ENCODE measurements around the gene NPR3. TPM values are rescaled to one million over a fixed set of nuclear protein-coding genes. Genes with fewer than 3 reads are reported as not detected.

Gene NPR3
- total RNA-seq, 4 donors from 2014 or later, result 2.4 to 18.8 (median 10.9) TPM

DNA sequence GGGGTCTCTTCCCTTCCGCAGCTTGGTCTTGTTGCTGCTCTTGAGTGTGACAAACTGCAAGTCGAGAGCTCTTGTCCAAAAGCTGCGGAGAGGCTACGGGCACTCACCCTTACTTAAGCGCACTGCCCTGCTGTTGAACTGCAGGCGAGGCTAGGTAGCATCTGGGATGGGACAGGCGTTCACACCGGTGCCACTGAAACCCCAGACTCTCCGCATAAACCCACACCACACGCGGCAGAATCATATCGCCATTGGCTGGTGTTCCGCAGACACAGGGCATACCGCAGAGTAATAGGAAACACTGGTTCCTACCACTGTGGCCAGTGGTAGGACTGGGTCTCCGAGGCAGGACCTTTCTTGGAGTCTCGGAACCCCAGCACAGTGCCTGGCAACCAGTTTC lies 2.2 kb upstream of the NPR3 start:
- WGBS, 2 donors, result 77 to 84% methylated on average over 16 of the region's 16 CpGs
- intact Hi-C loops (cut with DNase I; ENCODE audit: low total_unique reads), result no loop called here

DNA sequence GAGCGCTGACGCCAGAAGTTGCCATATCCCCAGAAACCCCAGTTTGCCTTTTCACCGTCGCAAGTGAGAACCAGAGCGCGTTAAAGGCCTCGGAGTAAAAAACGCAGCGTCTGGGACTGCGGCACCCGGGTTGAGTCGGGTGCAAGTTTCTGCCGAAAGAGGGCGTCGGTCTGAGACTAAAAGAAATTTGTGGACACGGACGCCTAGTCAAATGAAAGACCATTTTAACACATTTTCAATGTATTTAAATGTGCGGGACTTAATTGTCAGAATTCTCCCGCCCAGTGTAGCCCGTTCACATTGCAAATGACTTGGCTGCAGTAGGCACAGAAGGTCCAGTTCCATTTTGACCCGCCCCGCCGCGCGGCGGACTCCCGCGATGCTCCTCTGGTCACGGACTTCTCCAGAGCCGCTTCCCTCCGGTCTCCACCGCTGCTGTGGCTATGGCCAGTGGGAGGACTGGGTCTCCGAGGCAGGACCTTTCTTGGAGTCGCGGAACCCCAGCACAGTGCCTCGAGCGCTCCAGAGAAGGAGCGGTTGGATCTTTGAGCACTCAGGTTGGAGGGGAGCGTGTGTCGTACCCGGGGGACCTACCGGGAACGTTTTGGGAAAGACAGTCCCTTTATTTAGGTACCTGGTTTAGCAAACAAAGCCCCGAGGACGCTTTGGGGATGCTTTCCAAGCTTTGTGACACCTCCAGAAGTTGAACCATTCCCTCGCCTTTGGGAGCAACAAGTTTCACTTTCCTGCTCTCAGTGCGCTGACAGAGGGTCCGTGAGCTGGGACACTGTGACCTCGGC lies 1.2 kb upstream of the NPR3 start:
- intact Hi-C loops (cut with DNase I; ENCODE audit: low total_unique reads), result no loop called here
- H3K4me3 ChIP-seq (ENCODE audit: low read depth, poor library complexity, severe bottlenecking), result peak overlapping the region; percentile 53
- no peak for DNase-seq (ENCODE audit: low spot score in 2 of 2)
- TF ChIP-seq, protein P1, sequence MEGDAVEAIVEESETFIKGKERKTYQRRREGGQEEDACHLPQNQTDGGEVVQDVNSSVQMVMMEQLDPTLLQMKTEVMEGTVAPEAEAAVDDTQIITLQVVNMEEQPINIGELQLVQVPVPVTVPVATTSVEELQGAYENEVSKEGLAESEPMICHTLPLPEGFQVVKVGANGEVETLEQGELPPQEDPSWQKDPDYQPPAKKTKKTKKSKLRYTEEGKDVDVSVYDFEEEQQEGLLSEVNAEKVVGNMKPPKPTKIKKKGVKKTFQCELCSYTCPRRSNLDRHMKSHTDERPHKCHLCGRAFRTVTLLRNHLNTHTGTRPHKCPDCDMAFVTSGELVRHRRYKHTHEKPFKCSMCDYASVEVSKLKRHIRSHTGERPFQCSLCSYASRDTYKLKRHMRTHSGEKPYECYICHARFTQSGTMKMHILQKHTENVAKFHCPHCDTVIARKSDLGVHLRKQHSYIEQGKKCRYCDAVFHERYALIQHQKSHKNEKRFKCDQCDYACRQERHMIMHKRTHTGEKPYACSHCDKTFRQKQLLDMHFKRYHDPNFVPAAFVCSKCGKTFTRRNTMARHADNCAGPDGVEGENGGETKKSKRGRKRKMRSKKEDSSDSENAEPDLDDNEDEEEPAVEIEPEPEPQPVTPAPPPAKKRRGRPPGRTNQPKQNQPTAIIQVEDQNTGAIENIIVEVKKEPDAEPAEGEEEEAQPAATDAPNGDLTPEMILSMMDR (IDR thresholded peaks at IDR 0.05), result no peak
- TF ChIP-seq POLR2A (IDR thresholded peaks at IDR 0.05), result no peak
- WGBS, 2 donors, result 2 to 3% methylated on average over 48 to 49 of the region's 49 CpGs

More for the DNA sequence above, 2.2 kb upstream of the NPR3 start:
- no peak for DNase-seq (ENCODE audit: low spot score in 2 of 2)
- TF ChIP-seq, protein P1 (IDR thresholded peaks at IDR 0.05), result no peak
- no peak for TF ChIP-seq POLR2A (IDR thresholded peaks at IDR 0.05)
- no peak overlapping the region for H3K4me3 ChIP-seq (ENCODE audit: low read depth, poor library complexity, severe bottlenecking)

DNA sequence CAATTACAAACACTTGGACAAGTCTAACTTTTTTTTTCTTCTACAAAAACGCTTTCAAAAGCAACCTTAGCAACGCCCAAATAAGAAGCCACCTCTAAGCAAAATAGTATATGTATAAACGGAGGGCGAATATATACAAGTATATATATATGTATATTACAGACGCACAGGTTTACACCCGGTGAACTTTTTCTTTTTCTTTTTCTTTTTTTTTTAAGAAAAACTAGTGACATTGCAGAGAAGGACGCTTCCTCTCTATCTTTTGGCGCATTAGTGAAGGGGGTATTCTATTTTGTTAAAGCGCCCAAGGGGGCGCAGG lies 200 bp downstream of the NPR3 start:
- no peak overlapping the region for H3K4me3 ChIP-seq (ENCODE audit: low read depth, poor library complexity, severe bottlenecking)
- WGBS, 2 donors, result 0% methylated on average over 10 of the region's 10 CpGs
- intact Hi-C loops (cut with DNase I; ENCODE audit: low total_unique reads), result no loop called here
- TF ChIP-seq, protein P1 (IDR thresholded peaks at IDR 0.05), result no peak
- TF ChIP-seq POLR2A (IDR thresholded peaks at IDR 0.05), result no peak
- no peak for DNase-seq (ENCODE audit: low spot score in 2 of 2)

DNA sequence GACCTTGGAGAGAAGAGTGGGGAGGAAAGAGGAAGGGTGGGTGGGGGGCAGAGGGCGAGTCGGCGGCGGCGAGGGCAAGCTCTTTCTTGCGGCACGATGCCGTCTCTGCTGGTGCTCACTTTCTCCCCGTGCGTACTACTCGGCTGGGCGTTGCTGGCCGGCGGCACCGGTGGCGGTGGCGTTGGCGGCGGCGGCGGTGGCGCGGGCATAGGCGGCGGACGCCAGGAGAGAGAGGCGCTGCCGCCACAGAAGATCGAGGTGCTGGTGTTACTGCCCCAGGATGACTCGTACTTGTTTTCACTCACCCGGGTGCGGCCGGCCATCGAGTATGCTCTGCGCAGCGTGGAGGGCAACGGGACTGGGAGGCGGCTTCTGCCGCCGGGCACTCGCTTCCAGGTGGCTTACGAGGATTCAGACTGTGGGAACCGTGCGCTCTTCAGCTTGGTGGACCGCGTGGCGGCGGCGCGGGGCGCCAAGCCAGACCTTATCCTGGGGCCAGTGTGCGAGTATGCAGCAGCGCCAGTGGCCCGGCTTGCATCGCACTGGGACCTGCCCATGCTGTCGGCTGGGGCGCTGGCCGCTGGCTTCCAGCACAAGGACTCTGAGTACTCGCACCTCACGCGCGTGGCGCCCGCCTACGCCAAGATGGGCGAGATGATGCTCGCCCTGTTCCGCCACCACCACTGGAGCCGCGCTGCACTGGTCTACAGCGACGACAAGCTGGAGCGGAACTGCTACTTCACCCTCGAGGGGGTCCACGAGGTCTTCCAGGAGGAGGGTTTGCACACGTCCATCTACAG lies 760 bp downstream of the NPR3 start:
- intact Hi-C loops (cut with DNase I; ENCODE audit: low total_unique reads), result no loop called here
- no peak overlapping the region for H3K4me3 ChIP-seq (ENCODE audit: low read depth, poor library complexity, severe bottlenecking)
- no peak for DNase-seq (ENCODE audit: low spot score in 2 of 2)
- TF ChIP-seq, protein P1 (IDR thresholded peaks at IDR 0.05), result no peak
- no peak for TF ChIP-seq POLR2A (IDR thresholded peaks at IDR 0.05)
- WGBS, 2 donors, result 0% methylated on average over 41 to 54 of the region's 76 CpGs

DNA sequence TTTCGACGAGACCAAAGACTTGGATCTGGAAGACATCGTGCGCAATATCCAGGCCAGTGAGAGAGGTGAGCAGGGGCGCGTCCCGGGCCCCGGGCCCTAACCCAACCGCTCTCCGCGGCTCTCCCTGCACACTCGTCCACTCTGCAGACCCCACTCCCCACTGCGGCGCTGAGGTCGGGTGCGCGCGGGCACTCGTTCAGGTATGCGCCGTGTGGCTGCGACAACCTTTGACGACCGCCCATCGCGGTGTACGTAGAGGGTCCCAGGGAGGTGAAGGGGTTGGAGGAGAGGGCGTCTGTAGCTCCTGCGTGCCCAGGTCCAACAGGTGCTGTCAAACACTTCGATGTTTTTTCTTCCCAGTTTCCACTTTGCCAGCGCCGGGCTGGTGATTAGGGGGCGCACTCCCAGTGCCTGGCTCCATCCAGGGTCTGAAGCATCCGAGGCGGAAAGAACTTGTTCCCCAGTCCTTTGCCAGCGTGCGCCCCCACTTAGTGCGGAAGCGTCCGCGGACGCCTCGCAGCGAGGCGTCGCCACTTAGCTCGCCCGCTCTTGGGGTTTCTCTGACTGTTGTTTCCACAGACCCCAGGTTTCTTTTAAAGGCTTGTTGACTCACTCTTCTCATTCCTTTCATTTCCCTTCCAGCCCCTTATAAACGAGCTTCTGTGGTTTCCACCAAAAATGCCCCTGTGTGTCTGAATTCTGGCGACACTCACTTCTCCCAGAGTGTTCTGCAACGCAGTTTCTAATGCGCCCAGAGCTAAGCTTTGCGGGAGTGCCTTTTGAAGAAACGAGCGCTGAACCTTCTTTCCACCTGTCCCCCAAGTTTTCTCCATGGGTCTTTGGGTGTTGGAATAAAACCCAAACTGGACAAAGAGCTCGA lies 1.6 kb downstream of the NPR3 start:
- intact Hi-C loops (cut with DNase I; ENCODE audit: low total_unique reads), result no loop called here
- 1 to 2% methylated on average over 44 to 50 of the region's 56 CpGs for WGBS, 2 donors
- no peak for DNase-seq (ENCODE audit: low spot score in 2 of 2)

More for the DNA sequence above, 1.6 kb downstream of the NPR3 start:
- TF ChIP-seq POLR2A (IDR thresholded peaks at IDR 0.05), result no peak
- H3K4me3 ChIP-seq (ENCODE audit: low read depth, poor library complexity, severe bottlenecking), result peak overlapping the region; percentile 24
